ENCODE data around the gene GUCY2C. TPM values are rescaled to one million over a fixed set of nuclear protein-coding genes. Genes with fewer than 3 reads are reported as not detected.
"Not testable (repeated sequence)": the region's sequence is repeated elsewhere in the genome, so short reads cannot be mapped to it uniquely, and the experiment has no call there.

Gene GUCY2C
- total RNA-seq = not detected in 2 replicates
- long read RNA-seq = 0 reads

GRCh38 chr12:14696265-14696741 lies at the start of gene GUCY2C:
GUCY2C (minus strand) TSS chr12:14696599; CDS start chr12:14696448, 151 bp downstream.
- Mint-ChIP-seq H3K4me1 (ENCODE audit: unreplicated experiment) (no peaks in the 10 kb centered on the region), H3K4me3 (ENCODE audit: unreplicated experiment) (no peak within 1 kb of the TSS), H3K27ac (ENCODE audit: unreplicated experiment) (no peak within 1 kb of the TSS), H3K9me3 (ENCODE audit: unreplicated experiment) (no peaks in the 10 kb centered on the region), H3K36me3 (ENCODE audit: unreplicated experiment) (no peaks in the 10 kb centered on the region), H3K27me3 (ENCODE audit: unreplicated experiment) (peaks cover 25% of the 10 kb centered on the region)
- DNase-seq (ENCODE audit: extremely low spot score, unreplicated experiment) = no peak
- no peak for TF ChIP-seq CTCF (IDR thresholded peaks at IDR 0.05)

- no peak for DNase-seq (ENCODE audit: extremely low spot score, unreplicated experiment)
- Mint-ChIP-seq H3K4me3 (ENCODE audit: unreplicated experiment) (no peak overlapping the region), H3K36me3 (ENCODE audit: unreplicated experiment) (peaks cover 5% of the 10 kb centered on the region), H3K9me3 (ENCODE audit: unreplicated experiment) (peaks cover 9% of the 10 kb centered on the region), H3K4me1 (ENCODE audit: unreplicated experiment) (no peaks in the 10 kb centered on the region), H3K27me3 (ENCODE audit: unreplicated experiment) (peaks cover 8% of the 10 kb centered on the region), H3K27ac (ENCODE audit: unreplicated experiment) (no peak overlapping the region)
- no peak for TF ChIP-seq CTCF (IDR thresholded peaks at IDR 0.05)
These were observed 46.7 kb upstream of the GUCY2C start for GRCh38 chr12:14743061-14743460.

DNA sequence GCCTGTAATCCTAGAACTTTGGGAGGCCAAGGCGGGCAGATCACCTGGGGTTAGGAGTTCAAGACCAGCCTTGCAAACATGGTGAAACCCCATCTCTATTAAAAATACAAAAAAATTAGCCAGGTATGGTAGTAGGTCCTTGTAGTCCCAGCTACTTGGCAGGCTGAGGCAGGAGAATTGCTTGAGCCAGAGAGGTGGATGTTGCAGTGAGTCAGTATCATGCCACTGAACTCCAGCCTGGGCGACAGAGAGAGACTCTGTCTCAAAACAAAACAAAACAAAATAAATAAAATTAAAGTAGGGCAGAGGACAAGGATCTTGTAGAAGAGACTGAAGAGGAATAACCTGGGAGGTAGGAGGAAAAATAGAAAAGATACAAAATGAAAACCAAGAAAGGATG lies 45.5 kb upstream of the GUCY2C start:
- H3K9me3 Mint-ChIP-seq (ENCODE audit: unreplicated experiment) = peaks cover 9% of the 10 kb centered on the region
- no peak for DNase-seq (ENCODE audit: extremely low spot score, unreplicated experiment)
- TF ChIP-seq CTCF (IDR thresholded peaks at IDR 0.05) = no peak
- H3K27me3 Mint-ChIP-seq (ENCODE audit: unreplicated experiment) = peaks cover 9% of the 10 kb centered on the region
- peaks cover 3% of the 10 kb centered on the region for H3K36me3 Mint-ChIP-seq (ENCODE audit: unreplicated experiment)
- no peaks in the 10 kb centered on the region for H3K4me1 Mint-ChIP-seq (ENCODE audit: unreplicated experiment)
- H3K27ac Mint-ChIP-seq (ENCODE audit: unreplicated experiment) = no peak overlapping the region
- H3K4me3 Mint-ChIP-seq (ENCODE audit: unreplicated experiment) = no peak overlapping the region

- H3K27me3 Mint-ChIP-seq (ENCODE audit: unreplicated experiment) = peaks cover 9% of the 10 kb centered on the region
- DNase-seq (ENCODE audit: extremely low spot score, unreplicated experiment) = no peak
- H3K27ac Mint-ChIP-seq (ENCODE audit: unreplicated experiment) = no peak overlapping the region
- no peaks in the 10 kb centered on the region for H3K4me1 Mint-ChIP-seq (ENCODE audit: unreplicated experiment)
- no peak overlapping the region for H3K4me3 Mint-ChIP-seq (ENCODE audit: unreplicated experiment)
- no peak for TF ChIP-seq CTCF (IDR thresholded peaks at IDR 0.05)
- H3K9me3 Mint-ChIP-seq (ENCODE audit: unreplicated experiment) = peaks cover 8% of the 10 kb centered on the region
- H3K36me3 Mint-ChIP-seq (ENCODE audit: unreplicated experiment) = peaks cover 3% of the 10 kb centered on the region
These were observed 44.8 kb upstream of the GUCY2C start for GRCh38 chr12:14741153-14741552.

DNA sequence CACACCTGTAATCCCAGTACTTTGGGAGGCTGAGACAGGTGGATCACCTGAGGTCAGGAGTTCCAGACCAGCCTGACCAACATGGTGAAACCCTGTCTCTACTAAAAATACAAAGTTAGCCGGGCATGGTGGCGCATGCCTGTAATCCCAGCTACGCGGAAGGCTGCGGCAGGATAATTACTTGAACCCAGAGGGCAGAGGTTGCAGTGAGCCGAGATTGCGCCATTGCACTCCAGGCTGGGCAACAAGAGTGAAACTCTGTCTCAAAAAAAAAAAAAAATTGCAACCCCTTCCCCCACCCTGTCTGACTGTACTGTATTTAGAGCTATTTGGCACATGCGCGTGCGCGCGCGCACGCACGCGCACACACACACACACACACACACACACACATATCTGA lies 40.0 kb upstream of the GUCY2C start:
- H3K4me3 Mint-ChIP-seq (ENCODE audit: unreplicated experiment); H3K9me3 Mint-ChIP-seq (ENCODE audit: unreplicated experiment); H3K4me1 Mint-ChIP-seq (ENCODE audit: unreplicated experiment); H3K27ac Mint-ChIP-seq (ENCODE audit: unreplicated experiment); DNase-seq (ENCODE audit: extremely low spot score, unreplicated experiment); H3K27me3 Mint-ChIP-seq (ENCODE audit: unreplicated experiment); H3K36me3 Mint-ChIP-seq (ENCODE audit: unreplicated experiment): not testable (repeated sequence)

GRCh38 chr12:14731821-14732220 lies 35.4 kb upstream of the GUCY2C start:
- H3K27ac Mint-ChIP-seq (ENCODE audit: unreplicated experiment) = no peak overlapping the region
- H3K4me3 Mint-ChIP-seq (ENCODE audit: unreplicated experiment) = no peak overlapping the region
- H3K27me3 Mint-ChIP-seq (ENCODE audit: unreplicated experiment) = peaks cover 19% of the 10 kb centered on the region
- TF ChIP-seq CTCF (IDR thresholded peaks at IDR 0.05) = no peak
- peaks cover 15% of the 10 kb centered on the region for H3K9me3 Mint-ChIP-seq (ENCODE audit: unreplicated experiment)
- no peak for DNase-seq (ENCODE audit: extremely low spot score, unreplicated experiment)
- H3K36me3 Mint-ChIP-seq (ENCODE audit: unreplicated experiment) = no peaks in the 10 kb centered on the region
- H3K4me1 Mint-ChIP-seq (ENCODE audit: unreplicated experiment) = no peaks in the 10 kb centered on the region

Measured in osteocyte (in vitro differentiated cells).